Keratinocyte (primary cell): Measurements from ENCODE around the gene CHRDL2.

ENCODE experiments used
- CTCF ChIP-seq, 3 experiments: IDR thresholded peaks in 1 of 3; conservative IDR thresholded peaks in 1 of 3; optimal IDR thresholded peaks in 1 of 3; 2 replicates in 2 of 3; 3 replicates in 1 of 3; pipeline versions ENCODE3 to v1.5.1; 2011; ENCODE audit warnings: low read length in 3 of 3, mild to moderate bottlenecking in 3 of 3, moderate library complexity in 2 of 3, control low read depth in 1 of 3, inconsistent platforms in 1 of 3; ENCODE audit not compliant: insufficient read depth in 2 of 3; ENCODE audit errors: extremely low read depth in 1 of 3
- EZH2 ChIP-seq: IDR thresholded peaks from one replicate; pipeline ENCODE4 v1.6.1; 2012; ENCODE audit warnings: inconsistent platforms, mild to moderate bottlenecking, low read length, moderate library complexity

DNA sequence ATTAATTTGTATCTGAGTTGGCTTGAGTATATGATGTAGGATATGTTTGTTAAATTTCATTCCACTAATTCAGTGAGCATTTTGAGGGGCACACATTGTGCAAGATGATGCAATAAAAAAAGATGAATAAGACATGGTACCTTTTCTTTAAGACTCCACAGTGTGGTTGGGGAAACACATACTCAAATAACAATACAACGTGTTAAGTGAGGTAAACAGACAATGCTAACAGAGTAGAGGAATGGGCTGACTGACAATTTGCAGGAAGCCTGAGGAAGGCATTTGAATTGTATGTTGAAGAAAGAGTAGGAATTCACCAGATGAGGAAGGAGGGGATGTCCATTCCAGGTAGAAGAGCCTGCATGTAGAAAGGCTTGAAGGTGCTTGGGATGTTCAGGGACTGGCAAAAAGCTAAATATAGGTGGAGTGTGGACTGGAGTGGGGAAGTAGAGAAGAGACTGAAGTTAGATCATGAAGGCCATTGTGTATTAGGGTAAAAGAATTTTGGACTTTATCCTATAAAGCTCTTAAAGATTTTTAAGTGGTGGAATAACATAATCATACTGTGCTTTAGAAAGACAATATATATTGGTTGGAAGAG lies 24.3 kb upstream of the CHRDL2 start:
- TF ChIP-seq CTCF (optimal IDR thresholded peaks at IDR 0.05 in 1 of 3, IDR thresholded peaks at IDR 0.05 in 1 of 3, conservative IDR thresholded peaks at IDR 0.05 in 1 of 3; ENCODE audit: extremely low read depth in 1 of 3, insufficient read depth in 2 of 3, low read length in 3 of 3) (no peak), EZH2 (no peak)
